SU-DHL-6 (cell line): ENCODE data around the gene XKR7.

Experiments
- H2AFZ ChIP-seq: fragments of 200-600 bp; sonication (generic); 2 replicates; pipeline ENCODE4 v1.6.1; 2014; ENCODE audit warnings: low read depth, mild to moderate bottlenecking, moderate library complexity, mixed read lengths, antibody characterized with exemption, low read length; ENCODE audit not compliant: severe bottlenecking
- H3F3A ChIP-seq: fragments of 200-600 bp; shearing (Covaris generic); 2 replicates; pipeline ENCODE4 v1.6.0; 2016; ENCODE audit warnings: antibody characterized with exemption, mild to moderate bottlenecking; ENCODE audit not compliant: insufficient read depth
- H3K27ac ChIP-seq: fragments of 200-600 bp; sonication (generic); 2 replicates; pipeline ENCODE4 v1.5.1; 2016; ENCODE audit warnings: low read depth, mild to moderate bottlenecking, low read length, moderate library complexity, mixed read lengths
- H3K27me3 ChIP-seq: fragments of 200-600 bp; sonication (generic), shearing (Covaris generic); 2 replicates; pipeline ENCODE4 v1.6.0; 2014; ENCODE audit warnings: mild to moderate bottlenecking, low read length
- H3K36me3 ChIP-seq: fragments of 200-600 bp; sonication (generic); 2 replicates; pipeline ENCODE4 v1.6.1; 2014; ENCODE audit warnings: mild to moderate bottlenecking, low read length, mixed read lengths
- H3K4me2 ChIP-seq: fragments of 300-600, 200-600 bp; shearing (Covaris generic), sonication (generic); 2 replicates; pipeline ENCODE4 v1.6.0; 2014; ENCODE audit warnings: low read length, low read depth, mild to moderate bottlenecking; ENCODE audit not compliant: poor library complexity, severe bottlenecking
- H3K4me3 ChIP-seq: fragments of 200-600 bp; sonication (generic); 2 replicates; pipeline ENCODE4 v1.5.1; 2014; ENCODE audit warnings: antibody characterized with exemption, low read length, mild to moderate bottlenecking, mixed read lengths; ENCODE audit not compliant: insufficient read depth, poor library complexity, severe bottlenecking
- H3K79me2 ChIP-seq: fragments of 200-600 bp; sonication (generic); 2 replicates; pipeline ENCODE4 v1.6.1; 2014; ENCODE audit warnings: mild to moderate bottlenecking, low read length, moderate library complexity; ENCODE audit not compliant: insufficient read depth
- H3K9ac ChIP-seq: fragments of 200-600 bp; sonication (generic); 2 replicates; pipeline ENCODE4 v1.7.0; 2014; ENCODE audit warnings: mild to moderate bottlenecking, low read length
- H3K9me2 ChIP-seq: fragments of 200-600 bp; sonication (generic); replicated peaks from 2 replicates; pipeline ENCODE4 v1.6.1; 2014; ENCODE audit warnings: low read length; ENCODE audit not compliant: insufficient read depth
- H3K9me3 ChIP-seq: fragments of 200-600 bp; sonication (generic); 2 replicates; pipeline ENCODE4 v1.6.1; 2014; ENCODE audit warnings: low read length, mixed read lengths; ENCODE audit not compliant: insufficient read depth
- H4K20me1 ChIP-seq: fragments of 200-600 bp; sonication (generic); 2 replicates; pipeline ENCODE4 v1.6.1; 2014; ENCODE audit warnings: low read depth, mild to moderate bottlenecking, antibody characterized with exemption, low read length, moderate library complexity, mixed read lengths
- CTCF ChIP-seq: fragments of 200-600 bp; sonication (generic); IDR thresholded peaks from one replicate; pipeline ENCODE4 v1.5.1; 2017; ENCODE audit warnings: antibody characterized with exemption, mild to moderate bottlenecking, low read length, moderate library complexity; ENCODE audit not compliant: insufficient read depth, poor library complexity, severe bottlenecking
- EZH2phosphoT487 ChIP-seq: fragments of 200-600 bp; sonication (generic), shearing (Covaris generic); conservative IDR thresholded peaks from 2 replicates; pipeline ENCODE4 v1.6.1; 2018; ENCODE audit warnings: mild to moderate bottlenecking, antibody characterized with exemption, low read length, moderate library complexity, mixed read lengths

Gene XKR7

GRCh38 chr20:31989030-31989645 is 21.2 kb downstream of the XKR7 start:
- Histone ChIP-seq H2AFZ (no peak overlapping the region), H3K9ac (no peak overlapping the region), H3K36me3 (no peaks in the 10 kb centered on the region), H3K4me3 (no peak overlapping the region), H3K79me2 (no peaks in the 10 kb centered on the region), H3K27me3 (no peaks in the 10 kb centered on the region), H3K9me3 (no peaks in the 10 kb centered on the region), H4K20me1 (no peaks in the 10 kb centered on the region), H3K27ac (no peak overlapping the region), H3K9me2 (no peaks in the 10 kb centered on the region), H3F3A (no peaks in the 10 kb centered on the region), H3K4me2 (no peak overlapping the region)
- TF ChIP-seq CTCF (no peak), EZH2phosphoT487 (no peak)

DNA sequence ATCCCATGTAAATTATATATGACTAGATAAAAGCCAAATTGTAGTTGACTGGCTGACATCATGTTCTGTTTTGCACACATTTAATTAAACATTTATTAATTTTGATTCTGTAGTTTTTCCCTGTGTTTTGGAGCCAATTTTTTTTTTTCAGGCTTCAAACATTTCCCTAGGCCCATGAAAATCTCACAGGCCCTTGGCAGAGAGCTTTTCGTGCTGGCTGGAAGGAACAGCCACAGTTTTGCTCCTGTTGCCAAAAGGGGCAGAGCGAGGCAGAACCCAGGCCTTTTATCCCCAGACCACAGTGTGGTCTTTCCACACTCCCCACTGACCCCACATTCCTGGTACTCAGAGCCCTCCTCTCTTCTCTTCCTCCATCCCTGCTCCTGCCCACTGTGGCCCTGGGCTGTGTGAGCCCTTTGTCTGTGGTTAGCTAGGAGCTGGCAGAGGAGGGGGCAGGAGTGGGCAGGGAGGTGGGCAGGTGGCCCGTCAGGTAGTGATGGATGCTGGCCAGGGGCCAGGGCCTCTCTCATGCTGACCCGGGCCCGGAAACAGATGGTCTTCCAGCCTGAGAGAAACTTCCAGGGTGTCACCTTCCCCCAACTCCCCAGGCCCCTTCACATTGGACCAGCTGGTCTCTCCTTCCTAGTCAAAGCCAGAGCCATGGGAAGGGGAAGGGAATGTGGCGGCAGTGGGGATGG is 22.8 kb downstream of the XKR7 start:
- Histone ChIP-seq H3K4me2 (no peak overlapping the region), H3K36me3 (no peaks in the 10 kb centered on the region), H3K4me3 (no peak overlapping the region), H3K79me2 (no peaks in the 10 kb centered on the region), H2AFZ (no peak overlapping the region), H4K20me1 (no peaks in the 10 kb centered on the region), H3K9me3 (no peaks in the 10 kb centered on the region), H3K27me3 (no peaks in the 10 kb centered on the region), H3F3A (no peaks in the 10 kb centered on the region), H3K27ac (no peak overlapping the region), H3K9ac (no peak overlapping the region), H3K9me2 (no peaks in the 10 kb centered on the region)
- TF ChIP-seq EZH2phosphoT487 = no peak
- TF ChIP-seq CTCF = no peak

DNA sequence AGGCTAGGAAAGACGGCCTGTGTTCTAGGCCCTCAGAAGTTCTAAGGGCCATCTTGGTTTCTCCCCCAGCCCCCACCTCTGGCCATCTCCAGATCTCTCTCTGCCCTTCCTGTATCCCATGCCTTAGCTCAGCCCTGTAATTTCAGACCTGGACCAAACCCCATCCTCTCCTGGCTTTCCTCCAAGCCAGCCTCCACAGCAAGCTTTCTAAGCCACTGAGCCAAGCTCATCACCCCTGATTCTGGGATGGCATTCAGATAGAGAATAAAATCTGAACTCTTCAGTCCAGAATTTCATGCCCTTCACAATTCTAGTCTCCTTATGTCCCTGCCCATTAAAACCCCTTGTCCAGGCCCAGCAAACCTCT is 23.4 kb downstream of the XKR7 start:
- TF ChIP-seq EZH2phosphoT487 (no peak), CTCF (no peak)
- no peaks in the 10 kb centered on the region for H3K36me3 ChIP-seq
- H4K20me1 ChIP-seq = no peaks in the 10 kb centered on the region
- no peaks in the 10 kb centered on the region for H3K9me3 ChIP-seq
- H3K27ac ChIP-seq = no peak overlapping the region
- no peaks in the 10 kb centered on the region for H3F3A ChIP-seq
- H3K27me3 ChIP-seq = no peaks in the 10 kb centered on the region
- no peak overlapping the region for H3K4me3 ChIP-seq
- no peaks in the 10 kb centered on the region for H3K9me2 ChIP-seq
- H3K79me2 ChIP-seq = no peaks in the 10 kb centered on the region
- no peak overlapping the region for H2AFZ ChIP-seq
- H3K9ac ChIP-seq = no peak overlapping the region
- no peak overlapping the region for H3K4me2 ChIP-seq
